Activated CD8-positive, alpha-beta memory T cell treated with anti-CD3 and anti-CD28 coated beads, Interleukin-2, amount 50 U/mL, for 1 hour (primary cell): ENCODE data around the gene MTX3.

Experiments
- DNase-seq: peaks from one replicate; pipeline ENCODE4 v3.0.0-alpha.2; 2020; ENCODE audit errors: extremely low read depth

MTX3 gene

GRCh38 chr5:79983618-79984017 lies 7.4 kb downstream of the MTX3 start:
- no peak for DNase-seq

- no peak for DNase-seq
Observed at GRCh38 chr5:79982136-79982535, 8.9 kb downstream of the MTX3 start.

GRCh38 chr5:79976759-79977515 lies 14.1 kb downstream of the MTX3 start:
- no peak for DNase-seq

- DNase-seq: no peak
Observed at GRCh38 chr5:79975422-79975821, 15.6 kb downstream of the MTX3 start.

- no peak for DNase-seq
Observed at GRCh38 chr5:79974886-79975285, 16.2 kb downstream of the MTX3 start.

GRCh38 chr5:79973996-79974395 lies 17.1 kb downstream of the MTX3 start:
- no peak for DNase-seq

GRCh38 chr5:79973511-79973910 lies 17.6 kb downstream of the MTX3 start:
- no peak for DNase-seq

- DNase-seq: no peak
Observed at GRCh38 chr5:79971156-79971555, 19.9 kb downstream of the MTX3 start.

- no peak for DNase-seq
Observed at GRCh38 chr5:79966448-79966847, 24.6 kb downstream of the MTX3 start.

- no peak for DNase-seq
Observed at GRCh38 chr5:79964136-79964535, 26.9 kb downstream of the MTX3 start.

GRCh38 chr5:79963261-79964061 lies 27.6 kb downstream of the MTX3 start:
- no peak for DNase-seq

- DNase-seq: no peak
Observed at GRCh38 chr5:79962575-79963222, 28.4 kb downstream of the MTX3 start.

GRCh38 chr5:79961716-79962574 lies 29.1 kb downstream of the MTX3 start:
- no peak for DNase-seq

GRCh38 chr5:79959407-79959806 lies 31.7 kb downstream of the MTX3 start:
- DNase-seq: no peak

- DNase-seq: no peak
Observed at GRCh38 chr5:79955941-79956670, 35.0 kb downstream of the MTX3 start.

- no peak for DNase-seq
Observed at GRCh38 chr5:79955356-79955895, 35.6 kb downstream of the MTX3 start.

- no peak for DNase-seq
Observed at GRCh38 chr5:79954620-79955019, 36.4 kb downstream of the MTX3 start.

- DNase-seq: no peak
Observed at GRCh38 chr5:79947567-79947966, 43.5 kb downstream of the MTX3 start.

GRCh38 chr5:79938468-79938867 lies 52.6 kb downstream of the MTX3 start:
- DNase-seq: no peak

GRCh38 chr5:79936646-79937216 lies 54.3 kb downstream of the MTX3 start:
- no peak for DNase-seq
